A673 (cell line): ENCODE results near the gene XIRP1. TPM values are rescaled to one million over a fixed set of nuclear protein-coding genes. Genes with fewer than 3 reads are reported as not detected.

Experiments
- BruUV-seq: library from RNA; stranded (reverse); fragments of 400-500 nt; replicated peaks from 2 replicates; lab custom pipeline; 2021; lab: Mats Ljungman, UMichigan
- CTCF ChIA-PET: fragments of 300-600 bp; sonication (Branson Sonifier 250); formaldehyde crosslinking; loops from one replicate; lab custom pipeline; 2022; ENCODE audit warnings: antibody characterized with exemption; lab: Charles Lee
- POLR2A ChIA-PET: fragments of 300-600 bp; sonication (Branson Sonifier 250); formaldehyde crosslinking; loops from one replicate; lab custom pipeline; 2022; ENCODE audit warnings: antibody characterized with exemption; ENCODE audit not compliant: low non-redundant PET; lab: Charles Lee
- DNase-seq: peaks from one replicate; pipeline ENCODE4 v3.0.0-alpha.2; 2015; ENCODE audit warnings: low spot score
- H3K27ac ChIP-seq: fragments of 200-600 bp; sonication (generic); 2 replicates; pipeline ENCODE4 v1.5.1; 2016; ENCODE audit warnings: mixed run types, low read depth, mild to moderate bottlenecking, mixed read lengths, antibody characterized with exemption, low read length; ENCODE audit not compliant: poor library complexity, severe bottlenecking
- H3K27me3 ChIP-seq: fragments of 200-600 bp; sonication (generic); replicated peaks from 2 replicates; pipeline ENCODE4 v1.6.1; 2017; ENCODE audit warnings: mixed run types, low read depth, mild to moderate bottlenecking, mixed read lengths, antibody characterized with exemption, low read length; ENCODE audit not compliant: insufficient read depth, poor library complexity
- H3K36me3 ChIP-seq: fragments of 200-600 bp; sonication (generic); 2 replicates; pipeline ENCODE4 v1.6.1; 2016; ENCODE audit warnings: mixed run types, mild to moderate bottlenecking, mixed read lengths, antibody characterized with exemption, low read length; ENCODE audit not compliant: insufficient read depth, poor library complexity, severe bottlenecking
- H3K4me1 ChIP-seq: fragments of 200-600 bp; sonication (generic); 2 replicates; pipeline ENCODE4 v1.6.1; 2017; ENCODE audit warnings: mixed run types, mild to moderate bottlenecking, mixed read lengths, antibody characterized with exemption, low read length; ENCODE audit not compliant: insufficient read depth, poor library complexity, severe bottlenecking
- H3K4me3 ChIP-seq: fragments of 200-600 bp; sonication (generic); 2 replicates; pipeline ENCODE4 v1.5.1; 2016; ENCODE audit warnings: low read depth, mixed run types, mild to moderate bottlenecking, mixed read lengths, low read length; ENCODE audit not compliant: poor library complexity, severe bottlenecking
- H3K9me3 ChIP-seq: fragments of 200-600 bp; sonication (generic); 2 replicates; pipeline ENCODE4 v1.6.1; 2016; ENCODE audit warnings: mixed run types, low read depth, mild to moderate bottlenecking, mixed read lengths, antibody characterized with exemption, low read length; ENCODE audit not compliant: poor library complexity, severe bottlenecking
- CTCF ChIP-seq: fragments of 300-800, 200-600 bp; sonication (generic); conservative IDR thresholded peaks from 2 replicates; pipeline ENCODE4 v1.5.1; 2017; ENCODE audit warnings: low read depth, mild to moderate bottlenecking, antibody characterized with exemption, low read length, moderate library complexity, mixed read lengths
- EZH2 ChIP-seq: fragments of 200-600 bp; sonication (generic); IDR thresholded peaks from 2 replicates; pipeline ENCODE4 v1.6.1; 2017; ENCODE audit warnings: borderline replicate concordance, low read depth, mild to moderate bottlenecking, mixed read lengths, antibody characterized with exemption, low read length; ENCODE audit not compliant: poor library complexity, severe bottlenecking
- intact Hi-C: fragments of 100-400 bp; cut with micrococcal nuclease; formaldehyde crosslinking; loops from one replicate; pipeline ENCODE4 v1.10.0; 2022; ENCODE audit not compliant: unreplicated experiment
- total RNA-seq: library from RNA; stranded (reverse); gene quantifications from 2 replicates; pipeline ENCODE4 v1.2.3, GENCODE V29; 2021

XIRP1 gene
- total RNA-seq, 1 experiment from 2014 or later = not detected

- intact Hi-C loops = loop anchor here (10.0 kb wide), 1 partner anchor 76 kb away; the partner anchor contains the start of genes GORASP1 and TTC21A
- TF ChIP-seq CTCF = no peak
- TF ChIP-seq EZH2 = no peak
- peaks cover 11% of the 10 kb centered on the region for H3K4me1 ChIP-seq
- H3K27me3 ChIP-seq = no peaks in the 10 kb centered on the region
- H3K9me3 ChIP-seq = no peaks in the 10 kb centered on the region
- CTCF ChIA-PET = no interaction called here
- POLR2A ChIA-PET = no interaction called here
- no peak overlapping the region for H3K27ac ChIP-seq
- BruUV-seq = no TSS peak
- peak overlapping the region; percentile 37 for H3K4me3 ChIP-seq
- peak; percentile 74 for DNase-seq
- H3K36me3 ChIP-seq = no peaks in the 10 kb centered on the region
These were observed 11.6 kb downstream of the XIRP1 start for GRCh38 chr3:39180546-39181346.

- no TSS peak for BruUV-seq
- H3K27me3 ChIP-seq = no peaks in the 10 kb centered on the region
- TF ChIP-seq EZH2 = no peak
- no peak for TF ChIP-seq CTCF
- no peaks in the 10 kb centered on the region for H3K9me3 ChIP-seq
- DNase-seq = no peak
- H3K4me3 ChIP-seq = peak overlapping the region; percentile 37
- H3K36me3 ChIP-seq = no peaks in the 10 kb centered on the region
- intact Hi-C loops = loop anchor here (10.0 kb wide), 1 partner anchor 75 kb away; the partner anchor contains the start of genes GORASP1 and TTC21A
- no peak overlapping the region for H3K27ac ChIP-seq
- CTCF ChIA-PET = no interaction called here
- peaks cover 11% of the 10 kb centered on the region for H3K4me1 ChIP-seq
- POLR2A ChIA-PET = no interaction called here
These were observed 12.2 kb downstream of the XIRP1 start for GRCh38 chr3:39180183-39180545.

GRCh38 chr3:39178553-39178952, 13.8 kb downstream of the XIRP1 start:
- Histone ChIP-seq H3K27ac (peak overlapping the region; percentile 70), H3K36me3 (no peaks in the 10 kb centered on the region), H3K9me3 (no peaks in the 10 kb centered on the region), H3K27me3 (no peaks in the 10 kb centered on the region), H3K4me1 (peaks cover 11% of the 10 kb centered on the region), H3K4me3 (no peak overlapping the region)
- ChIA-PET POLR2A (no interaction called here), CTCF (interaction anchor here (1.2 kb wide), 1 partner anchor 11 kb away, joined by 7 read pairs; no protein-coding TSS in a partner anchor)
- no peak for TF ChIP-seq CTCF
- no peak for TF ChIP-seq EZH2
- no peak for DNase-seq
- intact Hi-C loops = no loop called here
- BruUV-seq = no TSS peak
